Adrenal gland (tissue), 5 donors: ENCODE data around the gene TRIM62.
"Not testable (repeated sequence)": the region's sequence is repeated elsewhere in the genome, so short reads cannot be mapped to it uniquely, and the experiment has no call there.

ENCODE experiments used
- CTCF ChIP-seq, 6 experiments: fragments of 450-650 bp in 4 of 6; fragments of 200-600 bp in 2 of 6; sonication (generic) in 1 of 6; IDR thresholded peaks; 1 replicate in 5 of 6; 2 replicates in 1 of 6; pipeline versions ENCODE4 v1.5.1 to v1.8.0; 2016 to 2021; ENCODE audit warnings: antibody characterized with exemption in 6 of 6, mild to moderate bottlenecking in 2 of 6, moderate library complexity in 1 of 6
- POLR2A ChIP-seq, 2 donors: fragments of 450-650 bp; IDR thresholded peaks; one replicate each; pipeline ENCODE4 v1.6.1; 2017; ENCODE audit warnings: antibody characterized with exemption in 2 of 2, mild to moderate bottlenecking in 2 of 2, moderate library complexity in 1 of 2
- donor health status: DM: no; HTN: no; CAD: no.

GRCh38 chr1:33124647-33125046, 57.2 kb downstream of the TRIM62 start:
- not testable (repeated sequence) for TF ChIP-seq CTCF, POLR2A (IDR thresholded peaks at IDR 0.05)
